SK-N-MC (cell line): ENCODE measurements around the gene SPINK7.
"Not testable (repeated sequence)": the region's sequence is repeated elsewhere in the genome, so short reads cannot be mapped to it uniquely, and the experiment has no call there.

Experiments
- EZH2 ChIP-seq: fragments of 200-600 bp; sonication (generic); IDR thresholded peaks from one replicate; pipeline ENCODE4 v1.6.1; 2017; ENCODE audit warnings: antibody characterized with exemption
- FOXP2 ChIP-seq: optimal IDR thresholded peaks from 2 replicates; pipeline ENCODE3; 2011; ENCODE audit warnings: mild to moderate bottlenecking, moderate library complexity; ENCODE audit not compliant: insufficient read depth; ENCODE audit errors: extremely low read length, control extremely low read depth
- POLR2AphosphoS5 ChIP-seq: IDR thresholded peaks from 2 replicates; pipeline ENCODE4 v1.6.1; 2012; ENCODE audit warnings: mild to moderate bottlenecking, low read depth, low read length, borderline replicate concordance

- TF ChIP-seq EZH2, POLR2AphosphoS5, FOXP2: not testable (repeated sequence)
Measured at GRCh38 chr5:148320011-148320963, 8.1 kb downstream of the SPINK7 start.
